Chondrocyte (in vitro differentiated cells): ENCODE measurements around the gene THSD4. TPM values are rescaled to one million over a fixed set of nuclear protein-coding genes. Genes with fewer than 3 reads are reported as not detected.

Source experiments
- DNase-seq: peaks from one replicate; pipeline ENCODE4 v3.0.0; 2021; ENCODE audit warnings: mixed read lengths, low spot score
- H3K27ac Mint-ChIP-seq: one replicate; pipeline ENCODE4 v1.8.0; 2021; ENCODE audit warnings: mild to moderate bottlenecking, moderate library complexity, mixed read lengths; ENCODE audit not compliant: unreplicated experiment
- H3K27me3 Mint-ChIP-seq: 2 replicates; pipeline ENCODE4 v1.8.0; 2021; ENCODE audit warnings: low read depth, mixed read lengths
- H3K36me3 Mint-ChIP-seq: 2 replicates; pipeline ENCODE4 v1.8.0; 2021; ENCODE audit warnings: low read depth, mixed read lengths
- H3K4me1 Mint-ChIP-seq: 2 replicates; pipeline ENCODE4 v1.8.0; 2021; ENCODE audit warnings: low read depth, mild to moderate bottlenecking, mixed read lengths
- H3K4me3 Mint-ChIP-seq: one replicate; pipeline ENCODE4 v1.8.0; 2021; ENCODE audit warnings: mild to moderate bottlenecking, moderate library complexity, mixed read lengths; ENCODE audit not compliant: unreplicated experiment
- H3K9me3 Mint-ChIP-seq: 2 replicates; pipeline ENCODE4 v1.8.0; 2021; ENCODE audit warnings: low read depth, mixed read lengths
- CTCF ChIP-seq: fragments of 200-600 bp; sonication (generic); IDR thresholded peaks from 2 replicates; pipeline ENCODE4 v1.5.0; 2021; ENCODE audit warnings: antibody characterized with exemption, mild to moderate bottlenecking, moderate library complexity
- total RNA-seq: library from RNA; stranded (reverse); gene quantifications from 3 replicates; pipeline ENCODE4 v1.2.1, GENCODE V29; 2021

THSD4 gene
- total RNA-seq, 1 donor from 2014 or later, result 3.4 TPM

DNA sequence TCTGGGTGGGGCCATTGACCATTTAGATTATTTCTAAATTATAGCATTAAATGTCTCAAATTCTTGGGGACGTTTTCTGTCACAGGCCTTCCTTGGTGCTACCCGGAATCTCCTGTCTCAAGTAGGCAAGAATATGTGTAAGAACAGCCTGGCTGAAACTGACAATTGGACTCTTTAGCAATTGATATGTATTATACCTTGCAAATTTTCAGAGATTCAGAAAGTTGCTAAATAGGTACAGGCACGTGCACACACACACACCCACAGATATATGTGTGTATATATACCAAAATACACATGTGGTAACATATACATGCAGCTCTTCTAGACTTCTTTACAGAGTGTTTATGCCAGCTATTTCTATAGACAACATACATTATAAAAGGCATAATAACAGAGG lies 481.9 kb downstream of the THSD4 start:
- no peak for TF ChIP-seq CTCF
- Mint-ChIP-seq H3K9me3 (no peaks in the 10 kb centered on the region), H3K36me3 (no peaks in the 10 kb centered on the region), H3K27me3 (peaks cover 4% of the 10 kb centered on the region), H3K27ac (no peak overlapping the region), H3K4me3 (no peak overlapping the region), H3K4me1 (peaks cover 16% of the 10 kb centered on the region)
- DNase-seq, result no peak

DNA sequence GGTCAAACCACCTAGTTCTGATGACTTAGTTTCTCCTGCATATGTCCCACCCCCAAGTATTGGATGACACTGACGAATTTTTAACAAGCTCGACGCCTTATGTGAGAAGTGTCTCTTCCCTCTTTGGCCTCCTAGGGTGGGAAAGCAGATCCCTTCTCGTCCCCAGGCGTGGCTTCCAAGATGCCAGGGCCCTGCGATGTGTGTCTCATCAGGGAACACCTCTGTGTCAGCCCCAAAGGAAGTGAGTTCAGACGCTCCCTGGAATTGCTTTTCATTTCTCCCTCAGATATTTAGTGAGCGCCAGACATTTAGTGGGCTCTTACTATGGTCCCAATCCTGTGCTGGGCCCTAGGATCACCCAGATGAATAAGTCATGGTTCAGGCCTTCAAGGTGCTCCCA lies 482.4 kb downstream of the THSD4 start:
- Mint-ChIP-seq H3K27ac (no peak overlapping the region), H3K4me3 (no peak overlapping the region), H3K27me3 (peaks cover 4% of the 10 kb centered on the region), H3K9me3 (no peaks in the 10 kb centered on the region), H3K4me1 (peaks cover 16% of the 10 kb centered on the region), H3K36me3 (no peaks in the 10 kb centered on the region)
- no peak for TF ChIP-seq CTCF
- no peak for DNase-seq

- H3K27ac Mint-ChIP-seq, result no peak overlapping the region
- H3K27me3 Mint-ChIP-seq, result peaks cover 4% of the 10 kb centered on the region
- peaks cover 16% of the 10 kb centered on the region for H3K4me1 Mint-ChIP-seq
- H3K9me3 Mint-ChIP-seq, result no peaks in the 10 kb centered on the region
- no peak for TF ChIP-seq CTCF
- no peak for DNase-seq
- peaks cover 2% of the 10 kb centered on the region for H3K36me3 Mint-ChIP-seq
- H3K4me3 Mint-ChIP-seq, result no peak overlapping the region
Observed at GRCh38 chr15:71598741-71599140, 483.5 kb downstream of the THSD4 start.

GRCh38 chr15:71599418-71600151 lies 484.3 kb downstream of the THSD4 start:
- Mint-ChIP-seq H3K27me3 (peaks cover 4% of the 10 kb centered on the region), H3K4me1 (peaks cover 16% of the 10 kb centered on the region), H3K36me3 (peaks cover 2% of the 10 kb centered on the region), H3K4me3 (no peak overlapping the region), H3K27ac (no peak overlapping the region), H3K9me3 (peaks cover 6% of the 10 kb centered on the region)
- TF ChIP-seq CTCF, result no peak
- no peak for DNase-seq

DNA sequence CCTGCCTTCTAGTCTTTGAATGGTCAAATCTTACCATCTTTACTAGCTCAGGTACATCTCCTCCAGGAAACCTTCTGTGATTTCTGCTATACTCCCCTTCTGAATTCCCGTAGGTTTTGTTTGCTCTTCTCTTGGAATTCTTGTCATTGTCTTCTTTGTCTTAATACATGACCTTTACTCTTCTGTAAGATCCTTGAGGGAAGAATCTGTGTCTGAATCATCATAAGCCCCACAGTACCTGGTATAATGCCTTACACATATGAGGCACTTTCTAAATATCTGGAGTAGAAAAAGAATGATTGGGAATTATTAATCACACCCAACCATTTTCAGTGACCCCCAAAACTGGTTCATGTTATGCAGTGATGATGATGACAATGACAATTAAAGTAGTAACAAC lies 485.0 kb downstream of the THSD4 start:
- H3K27me3 Mint-ChIP-seq, result peaks cover 4% of the 10 kb centered on the region
- DNase-seq, result no peak
- no peak overlapping the region for H3K27ac Mint-ChIP-seq
- H3K9me3 Mint-ChIP-seq, result peaks cover 10% of the 10 kb centered on the region
- no peak overlapping the region for H3K4me3 Mint-ChIP-seq
- peaks cover 16% of the 10 kb centered on the region for H3K4me1 Mint-ChIP-seq
- no peak for TF ChIP-seq CTCF
- H3K36me3 Mint-ChIP-seq, result peaks cover 5% of the 10 kb centered on the region
